ENCODE measurements around the gene EXD3.

DNA sequence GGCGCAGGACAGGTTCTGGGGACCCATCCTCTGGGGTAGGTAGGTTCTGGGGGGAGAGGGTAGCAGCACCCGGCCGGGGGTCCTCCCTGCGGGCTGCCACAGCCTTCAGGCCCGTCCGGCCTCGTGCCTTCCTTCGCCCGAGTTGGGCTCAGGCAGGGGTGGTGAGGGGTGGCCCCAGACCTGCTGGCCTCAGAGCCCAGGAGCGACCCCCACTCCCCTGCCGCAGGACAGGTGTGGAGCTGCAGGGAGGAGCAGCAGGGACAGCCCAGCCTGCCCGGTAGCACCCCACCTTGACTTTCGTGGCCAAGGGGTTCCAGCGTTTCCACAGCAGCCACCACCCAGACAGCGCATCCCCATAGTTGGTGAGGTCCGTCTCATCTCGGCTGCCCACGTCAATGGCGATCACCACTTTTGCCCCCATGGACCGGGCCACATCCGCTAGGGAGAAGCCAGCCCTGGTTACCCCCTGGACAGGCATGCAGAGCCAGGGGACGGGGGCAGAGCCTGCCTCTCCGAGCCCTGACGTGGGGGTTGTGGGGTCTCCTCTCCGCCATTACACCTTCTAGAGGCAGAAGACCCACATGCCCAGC, 39.5 kb upstream of the EXD3 start:
- no peak for TF ChIP-seq POLR2AphosphoS5 (IDR thresholded peaks at IDR 0.05)
- no peak for TF ChIP-seq EP300 (IDR thresholded peaks at IDR 0.05)
- TF ChIP-seq POLR2A (IDR thresholded peaks at IDR 0.05): no peak

All from sigmoid colon (tissue), 4 donors.